Mucosa of stomach (tissue), 1 donor: Measurements from ENCODE around the gene SMOC2.

Experiments used
- H3K27me3 ChIP-seq: one replicate; pipeline ENCODE4 v1.7.0; 2013; ENCODE audit warnings: mild to moderate bottlenecking, low read length; ENCODE audit not compliant: control insufficient read depth, insufficient read depth
- H3K36me3 ChIP-seq: one replicate; pipeline ENCODE4 v1.7.0; 2013; ENCODE audit warnings: low read length; ENCODE audit not compliant: control insufficient read depth, insufficient read depth
- H3K4me1 ChIP-seq: one replicate; pipeline ENCODE4 v1.7.0; 2013; ENCODE audit warnings: mild to moderate bottlenecking, low read length; ENCODE audit not compliant: control insufficient read depth, insufficient read depth
- H3K4me3 ChIP-seq: one replicate; pipeline ENCODE4 v1.7.0; 2013; ENCODE audit warnings: low read length
- H3K9ac ChIP-seq: one replicate; pipeline ENCODE4 v1.7.0; 2013; ENCODE audit warnings: mild to moderate bottlenecking, low read length, moderate library complexity
- H3K9me3 ChIP-seq: one replicate; pipeline ENCODE4 v1.7.0; 2013; ENCODE audit warnings: mild to moderate bottlenecking, low read length, moderate library complexity; ENCODE audit not compliant: control insufficient read depth
- donor health status: Pancreatic carcinoma.

The SMOC2 gene

DNA sequence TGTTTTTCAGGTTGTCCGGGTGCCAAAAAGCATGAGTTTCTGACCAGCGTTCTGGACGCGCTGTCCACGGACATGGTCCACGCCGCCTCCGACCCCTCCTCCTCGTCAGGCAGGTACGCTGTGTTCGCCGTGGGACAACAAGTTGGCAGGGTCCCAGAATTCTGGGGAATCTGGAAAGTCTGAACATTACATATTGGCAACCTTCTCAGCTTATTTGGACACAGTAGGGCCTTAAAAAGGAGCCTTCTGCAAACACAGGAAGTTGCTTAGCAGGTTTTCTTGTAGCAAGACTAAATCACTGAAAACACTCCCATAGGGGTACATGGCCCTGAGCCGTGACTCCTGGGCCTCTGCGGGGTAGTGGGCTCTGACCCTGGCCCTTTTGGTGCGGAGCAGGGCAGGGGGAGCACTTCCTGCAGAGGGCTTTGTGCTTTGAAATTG lies 209.7 kb downstream of the SMOC2 start:
- H3K9me3 ChIP-seq = no peaks in the 10 kb centered on the region
- H3K4me3 ChIP-seq = no peak overlapping the region
- no peaks in the 10 kb centered on the region for H3K36me3 ChIP-seq
- no peaks in the 10 kb centered on the region for H3K4me1 ChIP-seq
- H3K27me3 ChIP-seq = peaks cover 16% of the 10 kb centered on the region
- no peak overlapping the region for H3K9ac ChIP-seq

DNA sequence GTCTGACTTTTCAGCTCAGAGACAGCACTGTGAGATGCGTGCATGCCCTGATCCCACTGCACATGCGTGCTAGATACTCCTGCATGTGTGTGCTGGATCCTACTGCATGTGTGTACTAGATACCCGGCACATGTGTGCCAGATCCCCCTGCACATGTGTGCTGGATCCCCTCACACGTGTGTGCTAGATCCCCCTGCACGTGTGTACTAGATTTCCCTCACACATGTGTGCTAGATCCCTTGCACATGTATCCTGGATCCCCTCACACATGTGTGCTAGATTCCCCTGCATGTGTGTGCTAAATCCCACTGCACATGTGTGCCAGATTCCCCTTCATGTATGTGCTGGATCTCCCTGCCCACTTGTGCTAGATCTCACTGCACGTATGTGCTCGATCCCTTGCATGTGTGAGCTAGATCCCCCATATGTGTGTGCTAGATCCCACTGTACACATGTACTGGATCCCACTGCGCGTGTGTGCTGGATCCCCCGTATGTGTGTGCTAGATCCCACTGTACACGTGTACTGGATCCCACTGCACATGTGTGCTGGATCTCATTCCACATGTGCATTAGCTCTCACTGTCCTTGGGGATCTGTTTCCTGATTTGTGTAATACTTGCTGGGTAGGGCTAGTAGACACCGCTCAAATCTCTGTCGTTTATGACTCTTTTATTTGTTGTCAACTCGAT lies 214.6 kb downstream of the SMOC2 start:
- Histone ChIP-seq H3K9ac (no peak overlapping the region), H3K4me3 (no peak overlapping the region), H3K27me3 (no peaks in the 10 kb centered on the region), H3K4me1 (no peaks in the 10 kb centered on the region), H3K36me3 (no peaks in the 10 kb centered on the region), H3K9me3 (no peaks in the 10 kb centered on the region)

DNA sequence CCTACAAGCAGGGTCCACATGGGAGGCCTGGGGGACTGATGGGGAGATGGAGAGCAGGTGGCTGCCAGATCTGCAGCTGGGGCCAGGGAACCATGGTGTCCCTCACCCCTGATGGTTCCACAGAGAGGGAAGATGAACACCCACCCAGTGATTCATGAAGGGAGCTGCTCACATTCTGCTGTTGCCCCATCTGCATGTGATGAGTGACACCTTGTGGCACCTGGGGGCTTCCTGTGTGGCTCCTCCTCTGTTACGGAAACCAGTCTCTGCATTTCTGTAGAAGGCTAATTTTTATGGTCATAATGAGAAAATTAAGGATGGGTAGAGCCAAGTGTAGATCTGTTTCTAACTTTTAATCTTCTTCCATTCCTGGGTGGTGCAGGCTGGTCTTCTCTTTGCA lies 217.1 kb downstream of the SMOC2 start:
- Histone ChIP-seq H3K4me3 (no peak overlapping the region), H3K4me1 (no peaks in the 10 kb centered on the region), H3K9me3 (no peaks in the 10 kb centered on the region), H3K27me3 (no peaks in the 10 kb centered on the region), H3K36me3 (no peaks in the 10 kb centered on the region), H3K9ac (no peak overlapping the region)

DNA sequence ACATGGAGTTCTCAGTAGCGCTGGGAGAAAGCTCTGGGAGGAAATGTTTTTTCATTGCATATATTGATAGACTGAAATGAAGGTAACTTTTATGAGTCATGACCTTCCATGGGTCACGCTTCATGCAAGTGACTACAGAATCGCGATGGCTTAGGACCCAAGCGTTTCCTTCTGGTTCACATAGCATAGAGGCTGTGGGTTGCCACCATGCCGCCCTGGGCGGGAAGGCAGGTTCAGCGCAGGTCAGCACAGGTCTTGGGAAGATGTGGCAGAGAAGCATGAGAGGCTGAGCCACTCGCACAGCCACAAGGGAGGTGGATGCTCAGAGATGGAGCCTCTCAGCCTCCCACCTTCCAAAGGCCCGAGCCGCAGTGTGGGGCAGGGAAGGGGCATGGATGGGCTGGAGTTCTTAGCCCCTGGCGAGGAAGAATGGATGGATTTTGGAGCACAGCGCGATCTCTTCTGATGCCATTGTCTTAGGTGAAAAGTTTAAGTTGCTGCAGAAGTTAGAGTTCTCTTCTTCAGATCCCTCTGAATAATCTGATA lies 219.5 kb downstream of the SMOC2 start:
- Histone ChIP-seq H3K9ac (no peak overlapping the region), H3K36me3 (no peaks in the 10 kb centered on the region), H3K9me3 (no peaks in the 10 kb centered on the region), H3K4me1 (no peaks in the 10 kb centered on the region), H3K27me3 (no peaks in the 10 kb centered on the region), H3K4me3 (no peak overlapping the region)

DNA sequence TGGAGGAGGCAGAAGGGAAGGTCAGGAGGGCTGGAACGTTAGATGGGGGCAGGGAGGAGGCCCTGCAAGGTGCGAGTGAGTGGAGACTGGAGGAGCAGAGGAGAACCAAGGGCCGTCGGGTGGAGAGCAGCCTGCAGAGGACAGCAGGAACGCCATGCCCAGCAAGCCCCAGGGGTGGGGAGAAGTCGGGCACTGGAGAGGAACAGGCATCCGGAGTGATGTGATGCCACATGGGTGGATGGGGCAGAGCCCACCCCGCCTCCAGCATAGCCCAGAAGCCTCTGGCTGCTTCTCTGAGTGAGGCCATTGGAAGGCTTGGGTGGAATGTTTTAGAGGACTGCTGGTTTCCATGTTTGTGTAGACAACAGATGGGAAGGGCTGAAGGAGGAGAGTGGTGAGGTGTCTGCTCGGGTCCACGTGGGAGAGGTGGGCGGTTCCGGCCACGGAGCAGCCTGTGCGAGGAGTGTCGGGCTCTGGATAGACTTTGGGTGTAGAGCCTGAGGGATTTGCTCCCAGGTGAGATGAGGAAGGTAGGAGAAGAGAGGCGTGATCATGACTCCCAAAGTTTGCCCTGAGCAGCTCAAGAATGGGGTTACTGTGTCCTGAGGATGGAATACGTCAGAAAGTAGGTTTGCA lies 221.4 kb downstream of the SMOC2 start:
- Histone ChIP-seq H3K4me3 (no peak overlapping the region), H3K27me3 (no peaks in the 10 kb centered on the region), H3K9ac (no peak overlapping the region), H3K9me3 (no peaks in the 10 kb centered on the region), H3K4me1 (no peaks in the 10 kb centered on the region), H3K36me3 (no peaks in the 10 kb centered on the region)

DNA sequence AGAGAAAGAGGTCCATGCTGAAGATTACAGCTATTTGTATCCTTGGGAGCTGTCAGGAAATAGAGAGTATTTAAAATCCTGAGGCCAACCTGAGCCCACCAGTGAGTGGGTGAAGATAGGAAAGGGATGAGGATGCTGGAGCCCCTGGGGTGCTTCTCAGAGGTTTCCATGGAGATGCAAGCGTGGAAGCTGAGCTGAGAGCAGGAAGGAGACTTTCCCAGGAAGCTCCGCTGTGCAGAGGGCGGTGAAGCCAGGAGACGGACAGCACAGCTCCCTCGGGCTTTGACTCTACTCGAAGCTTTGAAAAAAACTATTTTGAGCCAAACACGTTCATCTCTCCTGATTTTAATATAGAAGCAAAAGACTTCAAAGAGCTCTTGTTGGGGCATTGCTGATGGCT lies 222.1 kb downstream of the SMOC2 start:
- H3K27me3 ChIP-seq = no peaks in the 10 kb centered on the region
- no peak overlapping the region for H3K4me3 ChIP-seq
- no peaks in the 10 kb centered on the region for H3K9me3 ChIP-seq
- no peaks in the 10 kb centered on the region for H3K4me1 ChIP-seq
- no peak overlapping the region for H3K9ac ChIP-seq
- H3K36me3 ChIP-seq = no peaks in the 10 kb centered on the region

DNA sequence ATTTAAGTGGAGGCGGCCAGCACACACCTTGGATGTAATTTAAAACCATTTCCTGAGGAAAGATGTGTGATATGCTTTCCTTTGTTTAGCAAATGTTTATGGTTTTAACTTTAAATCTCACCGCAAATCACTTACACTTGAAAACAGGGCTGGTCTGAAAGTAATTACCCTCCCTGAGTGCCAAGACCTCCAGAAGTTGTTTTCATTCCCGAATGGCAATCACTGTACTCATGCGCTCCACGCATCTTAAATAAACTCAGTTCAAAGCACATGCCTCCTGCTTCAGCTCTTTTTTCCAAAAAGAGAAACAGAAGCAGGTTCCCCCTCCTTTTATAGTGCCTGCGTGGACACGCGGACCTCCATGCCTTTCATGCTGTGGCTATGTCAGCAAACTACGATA lies 224.0 kb downstream of the SMOC2 start:
- no peak overlapping the region for H3K9ac ChIP-seq
- no peaks in the 10 kb centered on the region for H3K9me3 ChIP-seq
- H3K27me3 ChIP-seq = no peaks in the 10 kb centered on the region
- no peaks in the 10 kb centered on the region for H3K4me1 ChIP-seq
- H3K4me3 ChIP-seq = no peak overlapping the region
- no peaks in the 10 kb centered on the region for H3K36me3 ChIP-seq

DNA sequence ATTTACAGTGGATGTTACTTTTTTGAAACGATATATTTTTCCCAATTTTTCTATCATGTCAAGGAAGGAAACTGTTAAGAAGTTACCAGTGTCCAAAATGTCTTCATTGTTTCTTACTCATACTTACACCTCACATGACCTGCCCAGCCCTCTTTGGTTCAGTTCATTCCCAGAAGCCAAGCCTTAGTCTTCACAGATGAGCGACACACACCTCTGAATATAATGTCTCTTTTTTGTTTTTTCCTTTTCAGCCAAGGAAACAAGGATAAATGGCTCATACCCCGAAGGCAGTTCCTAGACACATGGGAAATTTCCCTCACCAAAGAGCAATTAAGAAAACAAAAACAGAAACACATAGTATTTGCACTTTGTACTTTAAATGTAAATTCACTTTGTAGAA lies 225.2 kb downstream of the SMOC2 start:
- Histone ChIP-seq H3K4me1 (no peaks in the 10 kb centered on the region), H3K4me3 (no peak overlapping the region), H3K9ac (no peak overlapping the region), H3K9me3 (no peaks in the 10 kb centered on the region), H3K36me3 (no peaks in the 10 kb centered on the region), H3K27me3 (no peaks in the 10 kb centered on the region)

DNA sequence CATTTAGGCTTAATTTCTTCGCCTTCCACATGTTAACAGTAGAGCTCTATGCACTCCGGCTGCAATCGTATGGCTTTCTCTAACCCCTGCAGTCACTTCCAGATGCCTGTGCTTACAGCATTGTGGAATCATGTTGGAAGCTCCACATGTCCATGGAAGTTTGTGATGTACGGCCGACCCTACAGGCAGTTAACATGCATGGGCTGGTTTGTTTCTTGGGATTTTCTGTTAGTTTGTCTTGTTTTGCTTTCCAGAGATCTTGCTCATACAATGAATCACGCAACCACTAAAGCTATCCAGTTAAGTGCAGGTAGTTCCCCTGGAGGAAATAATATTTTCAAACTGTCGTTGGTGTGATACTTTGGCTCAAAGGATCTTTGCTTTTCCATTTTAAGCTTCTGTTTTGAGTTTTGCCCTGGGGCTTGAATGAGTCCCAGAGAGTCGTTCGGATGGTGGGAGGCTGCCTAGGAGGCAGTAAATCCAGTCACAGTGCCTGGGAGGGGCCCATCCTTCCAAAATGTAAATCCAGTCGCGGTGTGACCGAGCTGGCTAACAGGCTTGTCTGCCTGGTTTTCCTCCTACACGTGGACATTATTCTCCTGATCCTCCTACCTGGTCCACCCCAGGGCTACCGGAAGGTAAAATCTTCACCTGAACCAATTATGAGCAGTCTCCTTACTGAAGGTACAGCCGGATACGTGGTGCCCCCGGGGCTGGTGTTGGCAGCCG lies 225.9 kb downstream of the SMOC2 start:
- Histone ChIP-seq H3K9ac (no peak overlapping the region), H3K4me3 (no peak overlapping the region), H3K4me1 (no peaks in the 10 kb centered on the region), H3K27me3 (no peaks in the 10 kb centered on the region), H3K9me3 (no peaks in the 10 kb centered on the region), H3K36me3 (no peaks in the 10 kb centered on the region)

DNA sequence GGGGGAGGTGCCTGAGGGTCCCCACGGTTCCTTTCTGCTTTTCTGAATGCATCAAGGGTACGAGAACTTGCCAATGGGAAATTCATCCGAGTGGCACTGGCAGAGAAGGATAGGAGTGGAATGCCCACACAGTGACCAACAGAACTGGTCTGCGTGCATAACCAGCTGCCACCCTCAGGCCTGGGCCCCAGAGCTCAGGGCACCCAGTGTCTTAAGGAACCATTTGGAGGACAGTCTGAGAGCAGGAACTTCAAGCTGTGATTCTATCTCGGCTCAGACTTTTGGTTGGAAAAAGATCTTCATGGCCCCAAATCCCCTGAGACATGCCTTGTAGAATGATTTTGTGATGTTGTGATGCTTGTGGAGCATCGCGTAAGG lies 226.4 kb downstream of the SMOC2 start:
- Histone ChIP-seq H3K27me3 (no peaks in the 10 kb centered on the region), H3K36me3 (no peaks in the 10 kb centered on the region), H3K9me3 (no peaks in the 10 kb centered on the region), H3K4me3 (no peak overlapping the region), H3K9ac (no peak overlapping the region), H3K4me1 (no peaks in the 10 kb centered on the region)

DNA sequence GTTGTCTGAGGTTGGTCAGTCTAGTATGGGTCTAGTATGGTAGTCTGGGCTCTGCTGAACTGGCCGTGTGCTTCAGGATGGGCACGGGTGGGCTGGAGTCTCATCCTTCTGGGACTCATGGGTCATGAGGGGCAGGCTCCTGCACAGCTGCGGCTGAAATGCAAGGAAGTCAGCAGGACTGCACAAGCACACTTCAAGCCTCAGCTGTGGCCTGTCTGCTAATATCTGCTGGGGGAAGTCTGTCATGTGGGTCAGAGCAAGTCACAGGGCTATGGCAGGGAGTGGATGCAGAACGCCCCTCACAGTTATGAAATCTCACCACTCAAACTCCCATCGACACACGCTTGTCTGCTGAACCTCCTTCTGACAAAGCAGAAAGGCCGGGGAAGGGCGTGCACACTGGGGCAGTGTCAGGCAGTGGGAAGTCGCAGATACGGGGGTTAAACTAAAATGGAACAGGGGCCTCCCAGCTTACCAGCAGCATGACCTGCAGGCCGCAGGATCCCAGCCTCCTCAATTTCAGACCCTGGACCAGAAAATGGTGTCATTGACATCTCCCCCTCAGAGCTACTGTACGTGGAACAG lies 229.5 kb downstream of the SMOC2 start:
- Histone ChIP-seq H3K4me1 (no peaks in the 10 kb centered on the region), H3K27me3 (no peaks in the 10 kb centered on the region), H3K36me3 (no peaks in the 10 kb centered on the region), H3K4me3 (no peak overlapping the region), H3K9ac (no peak overlapping the region), H3K9me3 (no peaks in the 10 kb centered on the region)
